Activated T-cell treated with anti-CD3 and anti-CD28 coated beads, Interleukin-2, amount 50 U/mL, for 4 hours (primary cell): Measurements from ENCODE around the gene RLN1. TPM values are rescaled to one million over a fixed set of nuclear protein-coding genes. Genes with fewer than 3 reads are reported as not detected.
"Not testable (repeated sequence)": the region's sequence is repeated elsewhere in the genome, so short reads cannot be mapped to it uniquely, and the experiment has no call there.

ENCODE experiments used
- ATAC-seq, 2 donors: fragments of 200-7000 bp; cut with Tn5 transposase; one replicate each; pipeline ENCODE4 v1.10.0; 2021
- DNase-seq: peaks from one replicate; pipeline ENCODE4 v3.0.0-alpha.2; 2020
- H3K27me3 Mint-ChIP-seq: one replicate; pipeline ENCODE4 v1.8.0; 2021; ENCODE audit warnings: low read depth, mixed read lengths
- H3K36me3 Mint-ChIP-seq: one replicate; pipeline ENCODE4 v1.8.0; 2022; ENCODE audit warnings: mixed read lengths; ENCODE audit not compliant: insufficient read depth
- H3K4me1 Mint-ChIP-seq: one replicate; pipeline ENCODE4 v1.8.0; 2021; ENCODE audit warnings: low read depth, mixed read lengths
- H3K4me3 Mint-ChIP-seq: one replicate; pipeline ENCODE4 v1.8.0; 2021; ENCODE audit warnings: mild to moderate bottlenecking, moderate library complexity, mixed read lengths
- H3K9me3 Mint-ChIP-seq: one replicate; pipeline ENCODE4 v1.8.0; 2021; ENCODE audit warnings: mixed read lengths
- total RNA-seq, 3 donors: library from RNA; stranded (reverse); gene quantifications; one replicate each; pipeline ENCODE4 v1.2.1, GENCODE V29; 2021

Gene RLN1
- under 1 TPM in 2 of 3 donors, not detected in 1; 0.50 to 0.54 TPM for total RNA-seq

DNA sequence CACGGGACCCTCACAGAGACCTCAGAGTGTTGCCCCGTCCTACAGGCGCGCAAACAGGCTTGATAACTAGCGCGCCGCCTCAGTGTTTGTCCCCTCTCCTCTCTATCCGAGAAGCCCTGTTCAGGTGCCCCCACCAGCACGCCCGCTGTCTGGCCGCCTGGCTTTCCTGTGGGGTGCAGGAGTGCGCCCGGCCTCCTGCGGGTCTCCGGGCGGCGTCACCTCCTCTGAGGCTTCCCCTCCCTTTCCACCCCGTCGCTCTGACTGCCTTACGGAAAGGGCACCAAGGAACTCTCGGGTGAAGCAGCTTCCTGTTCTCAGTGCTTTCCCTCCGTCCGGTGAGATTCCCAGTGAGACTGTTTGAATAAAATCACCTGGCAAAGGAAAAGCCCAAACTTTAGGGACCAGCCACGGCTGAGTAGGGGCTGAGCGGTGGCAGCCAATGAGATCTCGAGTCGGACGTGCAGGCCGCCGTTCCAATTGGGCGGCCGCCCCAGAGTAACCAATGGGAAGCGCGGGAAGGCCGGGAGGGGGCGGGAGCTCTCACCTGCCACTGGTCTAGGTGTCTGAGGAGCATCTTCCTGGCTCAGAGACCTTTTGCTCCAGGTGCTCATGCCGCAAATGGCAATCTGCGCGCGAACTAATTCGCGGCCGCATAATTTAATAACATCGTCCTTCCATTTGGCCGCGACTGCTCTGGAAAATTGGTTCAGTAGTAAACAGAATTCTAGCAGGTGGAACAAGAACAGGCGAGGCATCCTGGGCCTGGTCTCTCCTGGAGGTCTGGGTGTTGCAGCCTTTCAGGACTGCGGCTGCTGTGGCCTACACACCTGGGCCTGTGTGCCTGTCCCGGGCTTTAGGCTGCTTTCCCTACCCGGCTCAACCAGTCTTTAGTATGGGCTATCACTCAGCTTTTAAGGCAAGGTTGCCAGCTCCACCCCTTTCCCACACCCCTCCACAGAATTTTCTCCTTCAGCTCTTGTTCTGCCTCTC is at the start of gene RLN1:
Gene RLN1 (minus strand): TSS at position 885 of the 990 bp plus-strand sequence. CDS start 130 bp downstream, at position 755.
- H3K27me3 Mint-ChIP-seq, H3K9me3 Mint-ChIP-seq, H3K36me3 Mint-ChIP-seq, DNase-seq: not testable (repeated sequence)
- peaks cover 29% of the 10 kb centered on the region for H3K4me1 Mint-ChIP-seq
- H3K4me3 Mint-ChIP-seq: peak within 1 kb of the TSS; percentile 57
- ATAC-seq: peak; percentile 99

DNA sequence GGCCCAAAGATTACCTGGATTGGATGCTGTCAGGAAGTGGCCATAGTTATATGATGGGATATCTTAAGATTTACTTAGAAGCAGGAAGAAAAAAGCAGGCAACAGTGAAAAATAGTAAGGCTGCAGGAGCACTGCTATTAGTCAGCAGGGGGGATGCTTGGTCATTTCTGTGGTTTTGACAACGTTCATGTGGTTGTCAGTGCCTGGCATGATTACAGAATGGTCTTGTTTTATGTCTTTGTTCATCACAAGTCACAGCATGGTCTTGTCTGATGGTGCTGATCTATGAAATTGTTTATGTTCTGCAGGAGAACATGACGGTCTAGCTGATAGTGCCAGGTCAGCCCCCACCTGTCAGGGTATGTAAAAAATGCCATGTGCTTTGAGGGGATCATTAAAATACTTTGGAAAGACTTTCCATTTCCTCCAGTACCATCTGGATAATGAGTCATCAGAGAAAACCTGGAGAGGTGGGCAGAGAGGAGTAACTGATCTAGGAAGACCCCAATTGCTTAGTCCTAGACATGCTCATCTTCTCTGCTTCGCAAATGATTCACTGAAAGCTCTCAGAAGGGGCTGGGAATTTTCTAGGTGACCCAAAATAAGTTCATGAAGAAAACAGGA is 49.5 kb upstream of the RLN1 start:
- no peaks in the 10 kb centered on the region for H3K27me3 Mint-ChIP-seq
- DNase-seq (no peak), ATAC-seq (peak; percentile 40 to 54)
- H3K4me3 Mint-ChIP-seq: no peak overlapping the region
- peaks cover 16% of the 10 kb centered on the region for H3K36me3 Mint-ChIP-seq
- H3K9me3 Mint-ChIP-seq: no peaks in the 10 kb centered on the region
- peaks cover 13% of the 10 kb centered on the region for H3K4me1 Mint-ChIP-seq

DNA sequence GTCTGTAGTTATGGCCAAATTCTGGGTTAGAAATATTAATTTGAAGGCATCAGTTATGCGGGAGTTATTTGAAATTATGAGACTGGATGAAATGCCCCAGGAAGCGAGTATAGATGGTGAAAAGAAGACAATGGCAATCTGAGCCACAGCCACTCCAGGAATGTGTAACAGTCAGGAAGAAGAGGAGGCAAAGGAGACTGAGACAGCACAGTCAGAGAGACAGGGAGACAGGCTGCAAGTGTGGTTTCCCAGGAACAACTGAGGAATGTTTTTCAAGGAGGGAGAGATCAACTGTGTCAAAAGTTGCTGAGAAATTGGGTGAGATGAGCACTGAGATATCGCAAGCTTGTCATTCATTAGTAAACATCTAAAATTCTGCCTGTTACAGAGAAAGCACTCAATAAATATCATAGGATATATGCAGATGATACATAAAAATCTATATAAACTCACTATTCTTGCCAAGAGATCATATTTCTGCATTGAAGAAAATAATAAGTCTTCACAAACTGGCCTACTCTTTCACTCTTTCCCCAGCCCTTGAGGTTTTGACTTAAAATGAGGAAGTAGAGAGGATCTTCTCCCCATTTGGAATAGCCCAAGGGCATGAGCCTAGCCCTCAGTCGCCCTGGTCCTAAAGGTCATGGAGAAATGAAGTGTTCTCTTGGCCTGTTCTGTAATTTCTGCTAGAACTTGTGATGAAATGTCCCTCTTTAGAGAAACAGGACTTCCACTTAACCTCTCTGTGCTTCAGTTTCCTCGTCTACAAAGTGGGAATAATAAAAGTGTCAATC is 48.5 kb upstream of the RLN1 start:
- Mint-ChIP-seq H3K4me1 (peaks cover 13% of the 10 kb centered on the region), H3K27me3 (no peaks in the 10 kb centered on the region), H3K4me3 (no peak overlapping the region), H3K9me3 (no peaks in the 10 kb centered on the region), H3K36me3 (peaks cover 17% of the 10 kb centered on the region)
- no peak for DNase-seq
- ATAC-seq: no peak

DNA sequence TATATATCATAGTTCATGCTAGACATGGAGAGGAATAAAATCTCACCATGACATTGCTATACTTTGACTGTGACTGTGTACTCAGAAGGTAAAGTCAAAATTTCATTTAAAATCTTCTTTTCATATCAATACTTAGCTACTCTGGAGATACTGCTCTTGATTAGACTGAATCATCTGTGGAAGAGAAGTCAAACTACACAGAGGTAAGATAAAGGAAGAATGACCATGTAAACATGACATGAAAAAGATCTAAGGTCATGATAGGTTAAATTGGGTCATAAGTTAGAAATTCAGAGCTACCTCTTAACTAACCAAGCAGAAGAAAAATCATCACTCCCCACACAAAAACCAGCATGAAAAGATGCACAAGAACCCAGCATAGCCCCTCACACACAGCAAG is 44.8 kb upstream of the RLN1 start:
- ATAC-seq (no peak), DNase-seq (no peak)
- Mint-ChIP-seq H3K4me3 (no peak overlapping the region), H3K36me3 (peaks cover 31% of the 10 kb centered on the region), H3K27me3 (no peaks in the 10 kb centered on the region), H3K9me3 (no peaks in the 10 kb centered on the region), H3K4me1 (peaks cover 13% of the 10 kb centered on the region)

- Mint-ChIP-seq H3K27me3 (no peaks in the 10 kb centered on the region), H3K36me3 (peaks cover 36% of the 10 kb centered on the region), H3K9me3 (no peaks in the 10 kb centered on the region), H3K4me1 (peaks cover 6% of the 10 kb centered on the region), H3K4me3 (no peak overlapping the region)
- no peak for DNase-seq
- no peak for ATAC-seq
Observed at GRCh38 chr9:5382479-5382878, 42.8 kb upstream of the RLN1 start.

GRCh38 chr9:5375790-5376477 is 36.3 kb upstream of the RLN1 start:
- ATAC-seq: no peak
- DNase-seq: no peak
- no peaks in the 10 kb centered on the region for H3K27me3 Mint-ChIP-seq
- no peak overlapping the region for H3K4me3 Mint-ChIP-seq
- H3K36me3 Mint-ChIP-seq: peaks cover 20% of the 10 kb centered on the region
- H3K4me1 Mint-ChIP-seq: peaks cover 27% of the 10 kb centered on the region
- no peaks in the 10 kb centered on the region for H3K9me3 Mint-ChIP-seq

DNA sequence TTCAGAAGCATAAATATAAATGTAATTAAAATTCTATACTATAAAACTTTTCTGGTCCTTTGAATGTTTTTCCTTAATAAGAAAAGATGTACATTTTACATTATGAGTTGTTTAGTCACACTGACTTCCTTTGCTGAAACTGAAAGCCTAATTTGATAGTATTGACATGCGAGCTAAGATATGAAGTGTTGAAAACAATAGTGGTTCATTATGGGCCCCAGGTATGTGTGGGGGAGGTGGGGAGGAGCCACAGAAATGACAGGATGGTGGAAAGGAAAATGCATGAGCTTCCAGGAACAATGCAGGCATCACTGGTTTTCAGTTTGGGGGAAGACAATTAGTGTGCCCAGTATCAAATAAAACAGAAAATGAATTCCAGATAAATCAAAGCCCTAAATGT is 35.4 kb upstream of the RLN1 start:
- Mint-ChIP-seq H3K4me1 (peaks cover 27% of the 10 kb centered on the region), H3K27me3 (no peaks in the 10 kb centered on the region), H3K9me3 (no peaks in the 10 kb centered on the region), H3K36me3 (peaks cover 16% of the 10 kb centered on the region), H3K4me3 (no peak overlapping the region)
- peak; percentile 56 to 82 for ATAC-seq
- no peak for DNase-seq

DNA sequence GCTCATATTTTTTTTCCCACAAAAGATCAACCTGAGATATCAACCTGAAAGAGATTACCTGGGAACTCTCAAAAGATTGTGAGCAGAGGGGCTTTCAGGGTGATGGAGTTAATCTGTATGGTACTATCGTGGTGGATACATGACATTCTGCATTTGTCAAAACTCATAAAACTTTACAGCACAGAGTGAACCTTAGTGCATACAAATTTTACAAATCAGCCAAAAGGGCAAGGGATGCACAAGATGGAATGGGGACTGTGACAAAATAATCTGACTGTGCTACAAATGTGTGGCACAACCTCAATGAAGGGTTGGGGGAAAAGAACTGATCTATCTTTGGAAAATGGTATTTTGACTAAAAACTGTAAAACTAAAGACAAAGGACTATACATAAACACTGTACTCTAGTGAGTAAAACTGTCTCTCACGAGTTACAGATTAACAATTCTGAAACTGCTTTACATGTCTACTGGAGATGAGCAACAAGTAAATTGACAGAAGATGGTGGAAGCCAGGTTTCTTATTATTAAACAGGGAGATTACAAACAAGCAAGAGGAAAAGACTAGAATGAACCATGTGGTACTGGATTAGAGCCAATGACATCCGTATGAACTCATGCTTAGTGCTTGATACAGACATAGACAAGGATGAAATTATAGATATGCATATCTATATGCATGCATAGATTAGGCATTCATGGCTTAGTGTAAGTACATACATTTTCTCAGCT is 24.8 kb upstream of the RLN1 start:
- peak; percentile 65 to 76 for ATAC-seq
- H3K27me3 Mint-ChIP-seq: no peaks in the 10 kb centered on the region
- H3K4me1 Mint-ChIP-seq: peaks cover 6% of the 10 kb centered on the region
- no peak for DNase-seq
- peaks cover 5% of the 10 kb centered on the region for H3K9me3 Mint-ChIP-seq
- no peak overlapping the region for H3K4me3 Mint-ChIP-seq
- H3K36me3 Mint-ChIP-seq: peaks cover 24% of the 10 kb centered on the region

GRCh38 chr9:5361326-5362010 is 21.8 kb upstream of the RLN1 start:
- H3K36me3 Mint-ChIP-seq: peaks cover 29% of the 10 kb centered on the region
- H3K4me3 Mint-ChIP-seq: no peak overlapping the region
- H3K4me1 Mint-ChIP-seq: peaks cover 6% of the 10 kb centered on the region
- H3K27me3 Mint-ChIP-seq: no peaks in the 10 kb centered on the region
- DNase-seq (no peak), ATAC-seq (no peak)
- no peaks in the 10 kb centered on the region for H3K9me3 Mint-ChIP-seq

- no peak overlapping the region for H3K4me3 Mint-ChIP-seq
- no peaks in the 10 kb centered on the region for H3K9me3 Mint-ChIP-seq
- H3K27me3 Mint-ChIP-seq: no peaks in the 10 kb centered on the region
- peaks cover 29% of the 10 kb centered on the region for H3K36me3 Mint-ChIP-seq
- DNase-seq (no peak), ATAC-seq (no peak)
- peaks cover 6% of the 10 kb centered on the region for H3K4me1 Mint-ChIP-seq
Observed at GRCh38 chr9:5360341-5360740, 20.7 kb upstream of the RLN1 start.

GRCh38 chr9:5357431-5358105 is 17.9 kb upstream of the RLN1 start:
- H3K9me3 Mint-ChIP-seq: no peaks in the 10 kb centered on the region
- H3K4me3 Mint-ChIP-seq: no peak overlapping the region
- peaks cover 24% of the 10 kb centered on the region for H3K36me3 Mint-ChIP-seq
- H3K4me1 Mint-ChIP-seq: peaks cover 17% of the 10 kb centered on the region
- no peak for DNase-seq
- H3K27me3 Mint-ChIP-seq: no peaks in the 10 kb centered on the region
- no peak for ATAC-seq

DNA sequence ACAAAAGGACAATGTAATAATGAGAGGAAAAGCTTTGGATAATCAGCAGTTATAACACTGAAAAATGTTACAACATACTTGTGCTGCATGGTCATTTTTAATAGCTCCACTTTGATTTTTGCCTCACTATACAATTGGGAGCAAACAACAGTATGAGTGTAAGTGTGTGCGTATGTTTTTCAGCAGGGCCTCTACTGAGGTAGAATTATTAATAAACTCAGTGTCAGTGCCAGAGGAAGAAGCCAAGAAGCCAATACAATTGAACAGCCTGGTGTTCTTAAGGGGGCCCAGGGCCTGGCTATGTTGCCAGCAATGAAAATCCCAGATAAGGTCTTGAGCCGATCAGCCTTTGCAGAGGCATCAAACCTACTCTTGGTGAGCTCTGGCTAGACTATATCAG is 16.1 kb upstream of the RLN1 start:
- Mint-ChIP-seq H3K9me3 (no peaks in the 10 kb centered on the region), H3K36me3 (peaks cover 18% of the 10 kb centered on the region), H3K4me1 (peaks cover 33% of the 10 kb centered on the region), H3K4me3 (no peak overlapping the region), H3K27me3 (no peaks in the 10 kb centered on the region)
- DNase-seq (no peak), ATAC-seq (no peak)
